Measurements from ENCODE around the gene ALDH3A2.

ALDH3A2 gene

DNA sequence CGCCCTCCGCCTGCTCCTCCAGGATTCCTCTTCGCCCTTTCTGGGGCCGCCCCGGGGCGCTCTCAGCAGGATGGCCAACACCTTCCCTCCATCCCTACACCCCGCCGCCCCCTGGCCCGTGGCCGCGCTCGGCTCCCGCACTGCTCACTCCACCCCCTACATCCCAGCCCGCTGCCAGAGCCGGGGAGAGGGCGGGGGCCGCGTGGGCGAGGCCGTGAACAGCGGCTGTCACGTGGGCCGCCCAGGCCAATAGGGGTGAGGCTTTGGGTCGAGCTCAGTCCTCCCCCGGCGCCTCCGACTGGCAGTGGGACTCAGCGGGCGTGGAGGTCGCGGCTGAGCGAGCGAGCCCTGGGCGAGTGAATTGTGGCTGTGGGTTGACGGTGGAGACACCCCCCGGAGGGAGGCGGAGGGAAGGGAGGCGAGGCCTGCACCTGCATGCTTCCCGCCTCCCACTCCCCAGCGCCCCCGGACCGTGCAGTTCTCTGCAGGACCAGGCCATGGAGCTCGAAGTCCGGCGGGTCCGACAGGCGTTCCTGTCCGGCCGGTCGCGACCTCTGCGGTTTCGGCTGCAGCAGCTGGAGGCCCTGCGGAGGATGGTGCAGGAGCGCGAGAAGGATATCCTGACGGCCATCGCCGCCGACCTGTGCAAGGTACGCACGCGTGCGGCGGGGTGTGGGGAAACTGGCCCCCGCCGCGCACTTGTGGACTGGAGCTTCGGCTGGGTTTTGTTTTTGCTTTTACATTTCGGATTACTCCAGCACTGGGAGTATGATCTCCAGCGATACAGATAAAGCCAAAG, at the start of gene ALDH3A2:
Gene ALDH3A2 (plus strand): TSS at position 277 of the 799 bp plus-strand sequence. CDS start 221 bp downstream, at position 498.
- peak; percentile 93 for DNase-seq

- no peak for DNase-seq
Measured at GRCh38 chr17:19610311-19610710, 38.2 kb upstream of the ALDH3A2 start.

GRCh38 chr17:19610879-19611278, 37.7 kb upstream of the ALDH3A2 start:
- no peak for DNase-seq

DNA sequence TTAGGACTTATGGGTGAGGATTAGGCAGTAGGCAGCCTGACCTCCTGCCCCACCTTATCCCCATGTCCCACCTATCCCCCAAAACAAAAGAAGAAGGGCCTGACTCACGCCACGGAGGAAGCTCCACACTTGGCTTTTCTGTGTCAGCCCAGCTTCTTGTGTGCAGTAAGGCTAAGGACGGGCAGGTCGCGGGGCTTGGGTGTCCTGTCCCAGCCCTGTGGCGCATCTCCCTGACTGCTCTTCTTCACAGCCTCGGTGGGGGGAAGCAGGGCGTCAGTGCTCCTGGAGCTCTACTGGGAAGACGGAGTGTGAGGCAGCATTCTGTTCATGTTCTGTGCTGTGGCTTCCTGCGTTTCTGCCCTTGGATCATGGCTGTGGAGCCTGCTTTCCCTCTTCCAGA, 34.6 kb upstream of the ALDH3A2 start:
- DNase-seq: no peak

DNA sequence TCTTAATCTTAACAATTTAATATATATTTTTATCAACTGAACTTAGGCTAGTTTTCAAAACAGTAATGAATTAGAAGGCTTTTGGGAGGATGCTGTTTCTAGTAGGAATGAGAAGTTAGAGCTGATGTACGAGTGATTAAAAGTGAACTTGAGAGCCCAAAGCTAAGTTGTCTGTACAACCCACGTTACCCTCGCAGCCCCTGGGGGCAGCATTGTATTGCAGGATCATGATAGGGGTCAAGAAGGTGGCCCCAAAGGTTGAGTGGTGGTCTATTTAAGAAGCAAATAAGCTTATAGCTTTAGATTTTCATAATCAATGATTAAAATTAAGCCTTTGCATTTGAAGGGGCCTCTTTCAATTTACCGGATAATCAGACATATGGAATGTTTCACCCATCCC, 33.7 kb upstream of the ALDH3A2 start:
- DNase-seq: no peak

DNA sequence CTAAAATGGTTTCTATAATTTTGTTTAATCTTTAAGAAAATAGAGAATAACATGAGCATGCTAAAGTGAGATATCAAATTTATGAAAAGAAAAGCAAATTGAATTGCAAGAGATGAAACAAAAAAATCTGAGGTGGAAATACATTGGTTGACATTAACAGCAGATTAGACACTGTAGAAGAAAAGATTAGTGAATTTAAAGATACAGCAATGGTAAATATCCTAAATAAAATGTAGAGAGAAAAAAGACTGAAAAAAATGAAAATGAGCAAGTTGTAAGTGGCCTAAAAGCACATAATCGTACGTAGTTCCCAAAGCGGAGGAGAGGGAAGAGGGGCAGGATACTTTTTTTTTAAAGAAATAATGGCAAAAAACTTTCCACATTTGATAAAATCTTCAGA, 30.5 kb upstream of the ALDH3A2 start:
- DNase-seq: no peak

- DNase-seq: no peak
Measured at GRCh38 chr17:19619705-19620325, 28.7 kb upstream of the ALDH3A2 start.

GRCh38 chr17:19621697-19622096, 26.9 kb upstream of the ALDH3A2 start:
- no peak for DNase-seq

DNA sequence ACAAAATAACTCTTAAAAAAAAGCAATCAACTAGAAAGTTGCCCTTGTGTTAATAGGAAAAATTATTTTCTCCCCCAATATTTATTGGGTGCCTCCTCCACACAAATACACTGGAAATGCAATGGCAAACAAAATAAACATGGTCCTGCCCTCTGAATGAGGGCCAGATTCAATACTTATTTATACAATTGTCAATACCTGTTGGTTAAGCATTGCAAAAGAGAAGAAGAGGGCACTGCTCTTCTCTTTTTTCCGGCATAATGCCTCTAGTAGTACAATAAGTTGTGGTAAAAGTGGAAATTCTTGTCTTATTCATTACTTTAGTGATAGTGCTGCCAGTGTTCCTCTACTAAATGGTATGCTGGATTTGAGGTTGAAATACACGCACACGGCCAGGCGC, 22.5 kb upstream of the ALDH3A2 start:
- DNase-seq: no peak

GRCh38 chr17:19629449-19629848, 19.1 kb upstream of the ALDH3A2 start:
- no peak for DNase-seq

- no peak for DNase-seq
Measured at GRCh38 chr17:19630035-19630434, 18.5 kb upstream of the ALDH3A2 start.

GRCh38 chr17:19630661-19631060, 17.9 kb upstream of the ALDH3A2 start:
- DNase-seq: no peak

DNA sequence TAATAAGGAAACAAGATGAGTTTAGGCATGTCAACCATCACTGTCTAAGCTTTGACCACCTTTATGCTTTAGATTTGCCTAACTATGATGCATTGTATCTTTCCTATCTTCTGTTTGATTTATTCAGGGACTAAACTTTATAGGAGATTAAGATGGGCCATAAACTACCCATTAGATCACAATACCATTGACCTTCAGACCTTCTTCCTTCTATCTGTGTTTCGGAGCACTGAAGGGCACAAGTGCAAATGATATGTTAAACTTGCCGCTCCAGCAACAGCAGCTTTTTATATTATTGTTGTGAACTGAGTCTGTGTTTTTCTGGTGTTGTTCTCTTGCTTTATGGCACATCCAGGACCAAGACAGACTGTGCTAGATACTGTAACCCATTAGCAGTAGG, 16.6 kb upstream of the ALDH3A2 start:
- no peak for DNase-seq

GRCh38 chr17:19641687-19642372, 6.7 kb upstream of the ALDH3A2 start:
- DNase-seq: no peak

DNA sequence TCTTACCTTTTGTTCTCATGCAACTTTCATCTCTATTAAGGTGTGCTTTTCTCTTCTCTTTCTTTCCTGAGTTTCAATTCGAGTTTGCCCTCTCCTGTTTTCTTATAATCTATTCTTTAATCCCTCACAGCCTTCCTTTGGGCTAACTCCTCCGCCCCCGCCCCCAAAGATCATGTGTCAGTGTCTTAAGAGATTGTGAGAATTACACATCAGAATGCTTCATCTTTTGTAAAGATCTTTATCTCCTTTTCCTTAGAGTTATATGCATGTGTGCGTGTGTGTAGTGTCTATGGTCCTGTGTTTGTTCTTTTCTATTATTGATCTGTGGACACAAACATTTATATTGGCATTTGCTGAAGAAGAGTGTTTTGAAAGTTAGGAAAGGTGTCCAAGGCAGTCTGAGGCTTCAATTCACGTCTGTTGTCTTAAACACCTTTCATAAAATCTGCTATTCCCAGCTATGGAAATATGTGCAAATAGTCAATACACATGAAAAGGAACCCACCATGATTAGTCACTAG, 6.1 kb upstream of the ALDH3A2 start:
- DNase-seq: no peak

DNA sequence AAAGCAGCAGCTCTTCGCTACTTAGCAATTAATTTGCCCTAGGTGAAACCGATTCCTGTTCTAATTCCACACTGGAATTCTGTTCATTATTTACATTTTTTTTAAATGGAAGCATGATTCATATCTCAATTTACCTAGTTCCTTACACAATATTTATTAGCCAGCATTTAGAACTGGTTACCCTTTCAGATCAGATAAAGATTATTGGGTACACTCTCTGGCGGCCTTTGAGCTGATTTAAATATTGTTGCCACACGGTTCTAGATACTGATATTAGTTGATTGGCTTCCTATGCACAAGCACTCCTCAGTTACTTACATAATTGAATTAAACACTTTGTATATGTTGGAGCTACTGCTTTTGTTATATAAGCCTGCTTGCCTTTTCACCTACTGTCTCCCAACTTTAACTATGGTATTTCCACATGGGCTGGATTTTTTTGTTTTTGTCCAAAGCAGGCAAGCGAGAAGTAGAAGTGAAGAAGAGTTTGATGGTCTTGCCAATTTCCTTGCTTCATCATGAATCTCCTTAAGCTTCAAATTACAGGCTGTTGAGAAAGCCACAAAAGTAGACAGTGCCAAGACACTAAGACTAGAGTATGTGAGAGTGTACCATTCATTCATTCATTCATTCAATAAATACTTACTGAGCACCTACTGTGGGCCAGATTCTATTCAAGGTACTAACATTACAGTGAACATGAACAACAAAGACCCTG, 3.9 kb upstream of the ALDH3A2 start:
- no peak for DNase-seq

GRCh38 chr17:19645734-19646201, 2.8 kb upstream of the ALDH3A2 start:
- peak; percentile 54 for DNase-seq

DNA sequence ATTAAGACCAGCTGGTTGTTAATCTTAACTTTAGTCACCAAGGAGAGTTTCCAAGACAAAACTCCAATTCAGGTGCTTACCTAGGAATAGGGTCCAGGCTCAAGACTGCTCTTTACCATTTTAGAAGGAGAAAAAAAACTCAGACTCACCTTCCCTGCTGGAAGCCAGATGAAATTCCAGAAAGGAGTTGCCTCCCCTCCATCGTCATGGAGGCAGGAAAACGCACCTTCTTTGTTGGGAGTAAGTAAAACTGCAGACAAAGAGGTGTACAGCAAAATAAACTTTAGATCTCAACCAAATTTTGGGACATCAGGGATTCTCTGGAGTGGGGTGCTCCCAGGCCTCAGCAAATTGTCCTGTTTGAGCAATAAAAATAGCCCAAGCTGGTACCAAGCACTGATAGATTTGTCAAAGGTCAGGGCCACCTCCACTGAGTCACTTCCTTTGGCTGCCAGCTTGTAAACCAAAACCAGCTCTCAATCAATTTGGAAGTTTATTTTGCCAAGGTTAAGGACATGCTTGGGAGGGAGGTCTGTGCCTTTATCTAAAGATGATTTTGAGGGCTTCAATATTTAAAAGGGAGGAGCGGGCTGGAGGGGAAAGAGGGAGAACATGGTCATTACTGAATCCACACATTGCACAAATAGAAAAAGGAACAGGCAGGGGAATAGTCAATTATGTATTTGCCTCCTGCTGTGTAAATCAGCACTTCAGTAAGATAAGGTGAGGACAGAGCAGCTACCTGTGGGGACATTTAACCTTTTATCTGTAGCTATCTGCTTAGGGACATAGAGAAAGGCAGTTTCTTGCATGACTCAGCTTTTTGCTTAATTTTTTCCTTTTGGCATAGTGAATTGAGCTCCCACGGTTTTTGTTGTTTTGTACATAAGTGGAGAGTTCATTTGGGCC, 1.5 kb upstream of the ALDH3A2 start:
- DNase-seq: no peak

- DNase-seq: peak; percentile 47
Measured at GRCh38 chr17:19647697-19648474, 665 bp upstream of the ALDH3A2 start.

DNA sequence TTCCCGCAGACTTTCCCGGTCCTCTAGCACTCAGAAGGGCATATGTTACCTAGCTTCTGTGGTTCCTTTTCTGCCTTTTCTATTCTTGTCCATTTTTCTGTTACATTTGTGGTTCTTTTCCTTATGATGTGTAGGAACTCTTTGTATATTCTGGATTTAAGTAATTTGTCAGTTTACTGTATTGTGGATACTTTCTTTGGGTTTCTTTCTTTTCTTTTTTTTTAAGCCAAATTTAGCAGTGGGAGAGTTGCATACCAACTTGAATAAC, 657 bp downstream of the ALDH3A2 start:
- DNase-seq: no peak

- no peak for DNase-seq
Measured at GRCh38 chr17:19650826-19651225, 2.3 kb downstream of the ALDH3A2 start.
